Measurements from ENCODE around the gene YWHAQ.

YWHAQ gene

GRCh38 chr2:9631878-9632700 is 1.3 kb upstream of the YWHAQ start:
- no peak for DNase-seq (ENCODE audit: low read depth, low spot score)
- TF ChIP-seq CTCF (IDR thresholded peaks at IDR 0.05; ENCODE audit: insufficient read depth, low read length, missing control alignments) = no peak
- ChIA-PET POLR2A (interaction anchor here (1.9 to 3.2 kb wide), 2 partner anchors 76 to 211 kb away, joined by 6 to 28 read pairs; partner anchors contain the start of genes ADAM17 and TAF1B), CTCF (interaction anchor here (1.1 to 2.6 kb wide), 3 partner anchors 23 to 182 kb away, joined by 3 to 10 read pairs (median 5); no protein-coding TSS in a partner anchor)
- H3K4me3 ChIP-seq (ENCODE audit: low read depth, low read length) = no peak overlapping the region

- POLR2A ChIA-PET = interaction anchor here (0.7 to 3.2 kb wide), 12 partner anchors 7 to 212 kb away, joined by 4 to 28 read pairs (median 8); partner anchors contain the start of genes ADAM17 and TAF1B
- H3K4me3 ChIP-seq (ENCODE audit: low read depth, low read length) = peak overlapping the region; percentile 60
- CTCF ChIA-PET = interaction anchor here (1.1 to 2.1 kb wide), 2 partner anchors 23 to 183 kb away, joined by 3 to 5 read pairs; no protein-coding TSS in a partner anchor
- no peak for TF ChIP-seq CTCF (IDR thresholded peaks at IDR 0.05; ENCODE audit: insufficient read depth, low read length, missing control alignments)
- DNase-seq (ENCODE audit: low read depth, low spot score) = no peak
Observed at GRCh38 chr2:9631553-9631819, 689 bp upstream of the YWHAQ start.

- no peak for TF ChIP-seq CTCF (IDR thresholded peaks at IDR 0.05; ENCODE audit: insufficient read depth, low read length, missing control alignments)
- ChIA-PET CTCF (interaction anchor here (1.0 to 2.7 kb wide), 8 partner anchors 10 to 297 kb away, joined by 3 to 15 read pairs (median 4); no protein-coding TSS in a partner anchor), POLR2A (interaction anchor here (0.6 to 3.2 kb wide), 20 partner anchors 8 to 213 kb away, joined by 3 to 28 read pairs (median 6); partner anchors contain the start of genes ADAM17 and TAF1B)
- peak overlapping the region; percentile 98 for H3K4me3 ChIP-seq (ENCODE audit: low read depth, low read length)
- DNase-seq (ENCODE audit: low read depth, low spot score) = no peak
Observed at GRCh38 chr2:9630117-9630735, 571 bp downstream of the YWHAQ start.

- CTCF ChIA-PET = interaction anchor here (1.0 to 2.7 kb wide), 7 partner anchors 10 to 296 kb away, joined by 3 to 15 read pairs (median 3); no protein-coding TSS in a partner anchor
- POLR2A ChIA-PET = interaction anchor here (0.7 to 3.2 kb wide), 12 partner anchors 9 to 214 kb away, joined by 3 to 28 read pairs (median 6); partner anchors contain the start of genes ADAM17 and TAF1B
Observed at GRCh38 chr2:9629222-9630116, 1.3 kb downstream of the YWHAQ start.

GRCh38 chr2:9627310-9627709 is 3.5 kb downstream of the YWHAQ start:
- no peak for TF ChIP-seq CTCF (IDR thresholded peaks at IDR 0.05; ENCODE audit: insufficient read depth, low read length, missing control alignments)
- ChIA-PET POLR2A (no interaction called here), CTCF (no interaction called here)
- no peak for DNase-seq (ENCODE audit: low read depth, low spot score)
- H3K4me3 ChIP-seq (ENCODE audit: low read depth, low read length) = no peak overlapping the region

More at GRCh38 chr2:9629222-9630116, 1.3 kb downstream of the YWHAQ start:
- TF ChIP-seq CTCF (IDR thresholded peaks at IDR 0.05; ENCODE audit: insufficient read depth, low read length, missing control alignments) = no peak
- DNase-seq (ENCODE audit: low read depth, low spot score) = no peak
- H3K4me3 ChIP-seq (ENCODE audit: low read depth, low read length) = peak overlapping the region; percentile 98
